ENCODE results near the gene ARHGAP24. TPM values are rescaled to one million over a fixed set of nuclear protein-coding genes. Genes with fewer than 3 reads are reported as not detected.
"Not testable (repeated sequence)": the region's sequence is repeated elsewhere in the genome, so short reads cannot be mapped to it uniquely, and the experiment has no call there.

Gene ARHGAP24
- total RNA-seq, 1 donor from 2014 or later = 124 TPM

DNA sequence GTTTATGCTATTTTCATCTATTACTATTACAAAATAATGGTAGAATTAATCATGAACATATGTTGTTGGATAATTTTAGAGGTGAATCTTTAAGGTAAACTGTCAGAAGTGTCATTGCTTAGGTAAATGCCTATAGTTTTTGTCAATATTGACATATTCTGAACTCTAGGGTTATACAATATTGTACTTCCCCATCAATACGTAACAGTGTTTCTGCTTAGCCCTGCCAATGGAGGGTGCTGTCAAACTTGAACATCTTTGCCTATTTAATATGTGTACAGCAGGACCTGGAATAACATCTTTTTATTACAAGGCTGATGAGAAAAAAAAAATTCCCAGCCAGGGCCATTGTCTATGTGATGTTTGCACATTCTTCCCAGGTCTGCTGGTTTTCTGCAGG is 40.8 kb downstream of the ARHGAP24 start:
- DNase-seq (ENCODE audit: low spot score) = no peak

- not testable (repeated sequence) for DNase-seq (ENCODE audit: low spot score)
Measured at GRCh38 chr4:85518526-85518925, 43.6 kb downstream of the ARHGAP24 start.

- no peak for DNase-seq (ENCODE audit: low spot score)
Measured at GRCh38 chr4:85520765-85521749, 46.1 kb downstream of the ARHGAP24 start.

DNA sequence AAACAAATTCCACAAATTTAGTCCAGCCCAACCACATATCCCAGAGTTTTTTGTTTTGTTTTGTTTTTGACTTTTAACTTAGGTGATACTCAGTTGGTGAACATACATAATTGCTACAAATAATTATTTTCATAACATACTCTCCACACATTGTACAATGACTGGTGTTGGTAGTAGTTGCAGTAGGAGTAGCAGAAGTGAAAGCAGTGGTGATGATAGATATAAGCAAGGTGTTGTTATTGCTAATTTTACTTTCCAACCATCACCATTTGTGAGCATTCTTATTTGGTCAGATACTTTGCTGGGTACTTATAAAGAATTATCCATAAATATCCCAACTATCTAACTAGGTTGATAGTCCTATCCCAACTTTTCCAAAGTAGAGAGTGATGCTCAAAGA is 47.3 kb downstream of the ARHGAP24 start:
- no peak for DNase-seq (ENCODE audit: low spot score)

- DNase-seq (ENCODE audit: low spot score) = no peak
Measured at GRCh38 chr4:85522836-85523235, 47.9 kb downstream of the ARHGAP24 start.

DNA sequence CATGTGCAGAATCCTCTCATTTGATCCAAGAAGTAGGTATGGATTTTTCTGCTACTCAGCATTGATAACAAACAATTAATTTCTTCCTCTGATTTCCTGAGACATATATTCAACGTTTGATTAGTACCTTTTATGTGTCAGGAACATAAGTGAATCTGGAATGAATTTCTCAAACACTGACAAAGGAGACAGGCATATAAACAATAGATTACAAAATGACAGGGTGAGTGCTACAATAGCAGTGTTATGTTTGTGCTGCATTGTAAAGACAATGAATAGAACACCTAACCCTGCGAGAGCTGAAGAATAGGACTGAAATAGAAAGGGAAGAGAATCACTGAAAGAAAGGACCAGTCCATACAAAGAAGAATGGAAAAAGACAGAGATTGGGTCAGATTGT is 52.9 kb downstream of the ARHGAP24 start:
- DNase-seq (ENCODE audit: low spot score) = no peak

DNA sequence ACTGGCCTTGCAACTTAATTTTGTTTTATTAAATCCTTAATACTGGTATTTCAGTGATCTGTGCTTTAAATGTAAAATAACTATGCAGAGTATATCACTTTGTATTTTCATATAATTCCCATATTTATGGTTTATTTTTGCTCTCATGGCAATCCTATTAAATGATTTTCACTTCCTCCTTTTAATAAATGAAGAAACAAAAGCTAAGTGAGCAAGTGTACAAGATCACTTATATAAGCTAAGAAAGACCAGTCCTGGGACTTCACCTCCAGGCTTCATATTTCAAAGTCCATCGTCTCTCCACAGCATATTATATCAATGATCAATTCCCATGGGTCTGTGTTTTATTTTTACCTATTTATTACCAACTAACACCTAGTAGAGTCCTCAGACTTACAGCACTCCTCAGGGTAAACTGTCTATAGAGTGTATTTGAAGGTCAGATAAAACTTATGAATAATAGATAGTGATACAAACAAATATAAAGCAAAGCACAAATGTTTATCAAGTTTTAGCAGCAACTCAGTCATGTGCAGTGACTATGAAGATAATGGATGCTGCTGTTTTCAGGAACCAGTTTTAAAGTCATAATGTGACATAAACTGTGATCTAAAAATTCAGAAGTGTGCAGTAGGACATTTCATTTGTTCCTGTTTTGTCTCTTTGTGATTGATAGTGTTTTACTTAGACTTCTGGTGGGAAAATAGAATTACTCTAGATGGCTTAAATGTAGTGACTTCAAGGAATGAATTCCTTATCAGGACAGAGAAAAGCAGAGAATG is 56.8 kb downstream of the ARHGAP24 start:
- DNase-seq (ENCODE audit: low spot score) = no peak

GRCh38 chr4:85534120-85534519 is 59.2 kb downstream of the ARHGAP24 start:
- no peak for DNase-seq (ENCODE audit: low spot score)

DNA sequence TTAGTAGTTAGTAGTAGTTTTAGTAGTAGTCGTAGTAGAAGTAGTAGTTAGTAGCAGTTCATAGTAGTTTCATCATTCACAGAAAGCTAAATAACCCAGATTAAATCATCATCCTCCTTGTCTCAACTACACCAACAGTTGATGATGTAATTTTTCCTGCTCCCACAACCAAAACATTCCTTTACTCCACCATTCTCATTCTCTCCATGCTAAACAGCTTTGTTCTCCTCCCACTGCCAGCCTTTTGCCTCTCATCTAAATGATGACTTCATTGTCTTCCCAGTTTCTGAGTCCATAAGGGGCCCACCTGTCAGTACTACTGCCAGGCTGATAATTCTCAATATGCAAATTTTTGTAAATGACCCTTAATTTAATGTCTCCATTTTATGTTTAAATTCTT is 68.9 kb downstream of the ARHGAP24 start:
- no peak for DNase-seq (ENCODE audit: low spot score)

DNA sequence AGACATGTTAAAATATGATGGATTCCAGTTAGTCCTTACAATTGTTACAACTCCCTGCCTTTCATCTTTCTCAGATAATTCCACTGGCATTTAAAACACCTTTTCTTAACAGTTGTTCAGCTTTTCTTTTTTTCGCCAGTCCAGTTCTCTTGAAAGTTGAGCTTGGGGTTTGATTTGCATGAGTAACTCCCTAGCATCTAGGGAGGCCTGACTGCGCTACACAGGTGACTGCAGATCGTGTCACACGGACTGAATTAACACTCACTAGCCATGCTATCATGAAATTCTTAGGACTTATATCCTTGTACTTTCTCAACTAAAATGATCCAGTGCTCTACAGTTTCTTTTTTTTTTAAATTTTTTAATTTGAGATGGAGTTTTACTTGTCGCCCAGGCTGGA is 69.8 kb downstream of the ARHGAP24 start:
- DNase-seq (ENCODE audit: low spot score) = no peak

DNA sequence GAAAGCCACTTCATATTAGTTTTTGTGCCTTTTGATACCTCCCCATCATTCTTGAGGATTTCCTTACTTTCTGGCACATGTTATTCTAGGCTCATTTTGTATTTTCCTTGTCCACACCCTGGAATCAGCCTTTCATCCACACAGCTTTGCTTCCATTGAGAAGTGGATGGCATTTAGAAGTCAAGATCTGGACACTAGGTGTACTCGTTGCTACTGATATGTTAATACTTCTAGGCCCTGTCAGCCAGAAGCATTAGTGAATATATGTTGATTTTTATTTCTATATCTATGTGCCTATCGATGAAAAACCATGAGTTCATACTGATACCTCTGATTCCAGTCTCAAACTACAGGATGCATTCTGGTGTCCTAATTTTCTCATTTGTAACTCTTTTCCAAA is 73.2 kb downstream of the ARHGAP24 start:
- DNase-seq (ENCODE audit: low spot score) = no peak

- DNase-seq (ENCODE audit: low spot score) = no peak
Measured at GRCh38 chr4:85548841-85549240, 73.9 kb downstream of the ARHGAP24 start.

DNA sequence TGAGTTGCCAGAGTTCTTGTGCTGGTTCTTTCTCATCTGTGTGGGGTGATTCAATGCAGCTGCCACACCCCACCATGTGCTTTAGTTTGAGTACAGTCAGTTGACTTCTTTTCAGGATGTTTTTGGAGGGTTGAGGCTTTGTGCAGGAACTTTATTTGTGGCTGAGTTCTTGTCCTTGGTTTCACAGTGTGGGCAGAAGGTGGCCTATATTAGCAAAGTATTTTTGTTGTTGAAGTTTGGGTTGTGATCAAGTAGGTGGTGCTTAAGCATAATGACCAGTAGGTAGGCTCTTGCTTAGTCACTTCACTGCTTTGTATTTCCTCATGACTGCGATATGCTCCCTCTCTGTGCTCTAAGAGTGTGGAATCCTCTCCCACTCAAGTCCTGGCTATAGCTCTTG is 80.3 kb downstream of the ARHGAP24 start:
- no peak for DNase-seq (ENCODE audit: low spot score)

DNA sequence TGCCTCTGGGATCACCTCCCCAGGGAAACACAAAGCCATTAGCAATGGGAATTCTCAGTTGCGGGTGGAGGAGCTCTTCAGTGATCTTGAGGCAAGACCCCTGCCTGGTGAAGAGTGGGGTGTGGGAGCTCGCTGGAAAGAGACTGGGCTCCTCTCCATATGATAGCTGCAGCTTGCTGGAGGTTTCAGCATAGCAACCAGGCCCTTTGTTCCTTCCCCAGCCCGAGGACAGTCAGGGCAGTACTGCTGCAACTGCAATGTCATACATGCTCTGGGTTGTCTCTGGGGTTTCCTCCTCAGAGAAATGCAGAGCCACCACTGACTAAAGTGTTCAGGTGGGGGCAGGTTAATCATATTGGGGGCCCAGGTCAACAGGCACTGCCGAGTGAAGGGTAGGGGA is 81.3 kb downstream of the ARHGAP24 start:
- DNase-seq (ENCODE audit: low spot score) = no peak

- DNase-seq (ENCODE audit: low spot score) = no peak
Measured at GRCh38 chr4:85557016-85557901, 82.3 kb downstream of the ARHGAP24 start.

DNA sequence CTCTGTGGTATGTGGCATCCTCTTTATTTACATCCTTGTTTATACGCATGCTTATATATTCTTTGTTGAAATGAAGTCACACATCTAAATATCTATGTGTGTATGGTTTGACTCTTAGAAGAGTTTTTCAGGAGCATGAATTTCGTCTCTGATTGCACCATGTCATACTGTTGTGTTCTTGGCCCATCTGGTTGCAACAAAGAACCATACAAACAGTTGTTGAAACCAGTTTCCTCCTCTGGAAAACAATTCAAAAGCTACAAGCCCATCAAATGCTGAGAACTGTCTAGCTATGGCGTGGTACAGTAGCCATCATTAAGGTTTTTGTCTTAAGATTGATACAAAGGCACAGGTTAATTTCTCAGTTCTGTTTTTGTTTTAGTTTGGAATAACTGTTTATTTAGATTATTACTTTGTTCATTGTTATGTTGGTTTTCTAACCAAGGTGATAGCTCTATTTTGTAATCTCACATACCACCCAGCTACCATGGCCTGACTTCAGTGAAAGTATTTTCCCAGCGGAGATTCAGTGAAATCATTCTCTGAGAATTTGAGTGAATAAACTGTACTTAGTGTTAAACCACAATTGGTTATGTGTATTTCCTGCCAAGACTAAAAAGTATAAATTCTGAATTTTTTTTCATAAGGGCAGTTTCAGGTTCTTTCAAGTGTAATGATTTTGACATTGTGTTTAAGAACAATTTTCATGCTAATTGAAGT is 91.0 kb downstream of the ARHGAP24 start:
- DNase-seq (ENCODE audit: low spot score) = no peak

DNA sequence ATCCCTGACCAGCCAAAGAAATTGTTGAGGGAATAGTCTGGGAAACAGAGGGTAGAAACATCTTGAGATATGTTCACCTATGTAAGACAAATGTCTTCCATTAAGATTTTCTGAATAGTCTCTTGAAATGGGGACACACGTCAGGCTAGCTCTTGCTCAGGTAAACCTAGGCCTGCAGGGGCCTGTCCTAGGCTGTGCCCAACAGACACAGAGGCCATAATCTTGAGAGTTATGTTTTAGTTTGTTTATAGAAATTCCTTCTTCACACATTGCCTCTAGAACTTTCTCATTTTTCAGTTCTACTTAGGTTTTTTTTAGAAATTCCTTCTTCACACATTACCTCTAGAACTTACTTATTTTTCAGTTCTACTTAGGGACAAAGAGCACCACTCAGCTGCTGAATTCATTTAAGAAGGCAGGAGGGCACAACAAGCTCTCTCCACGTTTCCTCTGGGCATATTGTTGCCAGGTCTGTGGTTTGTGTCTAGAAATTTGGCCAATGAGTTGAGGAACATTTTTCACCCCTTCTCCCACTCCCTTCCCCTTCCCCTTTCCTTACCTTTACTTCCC is 94.9 kb downstream of the ARHGAP24 start:
- no peak for DNase-seq (ENCODE audit: low spot score)

DNA sequence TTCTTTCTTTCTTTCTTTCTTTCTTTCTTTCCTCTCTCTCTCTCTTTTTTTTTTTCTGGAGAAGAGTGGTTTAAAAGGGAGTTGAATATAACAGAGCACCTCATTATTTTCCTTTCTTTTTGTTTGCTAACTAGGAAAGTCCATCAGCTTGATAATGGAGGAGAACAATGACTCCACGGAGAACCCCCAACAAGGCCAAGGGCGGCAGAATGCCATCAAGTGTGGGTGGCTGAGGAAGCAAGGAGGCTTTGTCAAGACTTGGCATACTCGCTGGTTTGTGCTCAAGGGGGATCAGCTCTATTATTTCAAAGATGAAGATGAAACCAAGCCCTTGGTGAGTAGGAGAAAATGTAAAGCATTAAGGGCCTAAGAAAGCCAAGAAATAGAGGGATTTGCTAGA is 95.4 kb downstream of the ARHGAP24 start:
- no peak for DNase-seq (ENCODE audit: low spot score)

GRCh38 chr4:85571008-85571407 is 96.1 kb downstream of the ARHGAP24 start:
- DNase-seq (ENCODE audit: low spot score) = no peak

DNA sequence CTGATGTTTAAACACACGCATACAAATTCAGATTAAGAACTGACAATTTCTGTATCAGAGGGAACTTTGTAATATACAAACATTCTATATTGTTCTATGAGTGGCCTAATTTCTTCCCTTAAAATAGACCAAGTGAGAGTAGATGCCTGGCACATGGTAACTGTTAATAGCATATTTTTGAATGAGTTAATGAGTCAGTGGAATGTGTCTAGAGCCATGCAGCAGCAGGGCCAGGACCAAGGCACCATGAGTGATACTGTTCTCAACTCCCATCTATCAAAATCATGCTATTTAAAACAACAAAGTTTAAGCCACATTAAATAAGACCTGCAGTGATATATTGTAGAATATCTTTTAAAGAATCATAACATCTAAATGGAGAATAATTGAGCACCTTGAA is 98.3 kb downstream of the ARHGAP24 start:
- DNase-seq (ENCODE audit: low spot score) = no peak

DNA sequence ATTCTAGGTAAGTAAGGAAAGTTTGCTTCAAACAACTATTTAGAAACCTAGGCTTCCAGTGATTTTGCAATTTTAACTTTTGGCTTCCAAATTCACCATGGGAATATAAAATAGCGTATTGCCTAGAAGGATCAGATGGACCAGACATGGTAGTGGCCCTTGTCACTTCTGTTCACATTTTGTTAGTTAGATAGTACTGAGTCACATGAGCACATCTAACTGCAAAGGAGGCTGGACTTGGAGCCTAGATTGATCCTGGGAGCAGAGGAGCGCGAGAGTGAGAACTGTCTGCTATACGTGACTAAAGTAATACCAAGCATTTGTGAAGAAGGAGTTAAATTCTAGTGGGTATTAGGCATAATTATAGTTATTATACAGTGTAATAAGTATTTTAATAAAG is 102.4 kb downstream of the ARHGAP24 start:
- DNase-seq (ENCODE audit: low spot score) = no peak

Measured in umbilical cord (tissue), 2 donors.